Measurements from ENCODE around the gene TPO.

Gene TPO

DNA sequence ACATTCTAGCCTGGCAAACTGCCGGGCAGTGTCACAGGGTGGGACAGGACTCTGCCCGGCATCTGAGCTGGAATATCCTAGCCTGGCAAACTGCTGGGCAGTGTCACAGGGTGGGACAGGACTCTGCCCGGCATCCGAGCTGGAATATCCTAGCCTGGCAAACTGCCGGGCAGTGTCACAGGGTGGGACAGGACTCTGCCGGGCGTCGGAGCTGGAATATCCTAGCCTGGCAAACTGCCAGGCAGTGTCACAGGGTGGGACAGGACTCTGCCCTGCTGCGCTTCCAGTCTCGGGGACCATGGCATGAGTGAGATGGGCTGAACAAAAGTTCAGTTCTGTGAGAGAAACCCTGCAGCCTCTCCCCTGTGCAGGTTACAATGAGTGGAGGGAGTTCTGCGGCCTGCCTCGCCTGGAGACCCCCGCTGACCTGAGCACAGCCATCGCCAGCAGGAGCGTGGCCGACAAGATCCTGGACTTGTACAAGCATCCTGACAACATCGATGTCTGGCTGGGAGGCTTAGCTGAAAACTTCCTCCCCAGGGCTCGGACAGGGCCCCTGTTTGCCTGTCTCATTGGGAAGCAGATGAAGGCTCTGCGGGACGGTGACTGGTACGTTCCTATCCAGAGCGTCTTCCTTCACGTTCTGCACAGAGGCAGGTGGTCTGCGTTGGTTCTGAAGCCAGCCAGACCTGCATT, 80.3 kb downstream of the TPO start:
- TF ChIP-seq, protein P1, sequence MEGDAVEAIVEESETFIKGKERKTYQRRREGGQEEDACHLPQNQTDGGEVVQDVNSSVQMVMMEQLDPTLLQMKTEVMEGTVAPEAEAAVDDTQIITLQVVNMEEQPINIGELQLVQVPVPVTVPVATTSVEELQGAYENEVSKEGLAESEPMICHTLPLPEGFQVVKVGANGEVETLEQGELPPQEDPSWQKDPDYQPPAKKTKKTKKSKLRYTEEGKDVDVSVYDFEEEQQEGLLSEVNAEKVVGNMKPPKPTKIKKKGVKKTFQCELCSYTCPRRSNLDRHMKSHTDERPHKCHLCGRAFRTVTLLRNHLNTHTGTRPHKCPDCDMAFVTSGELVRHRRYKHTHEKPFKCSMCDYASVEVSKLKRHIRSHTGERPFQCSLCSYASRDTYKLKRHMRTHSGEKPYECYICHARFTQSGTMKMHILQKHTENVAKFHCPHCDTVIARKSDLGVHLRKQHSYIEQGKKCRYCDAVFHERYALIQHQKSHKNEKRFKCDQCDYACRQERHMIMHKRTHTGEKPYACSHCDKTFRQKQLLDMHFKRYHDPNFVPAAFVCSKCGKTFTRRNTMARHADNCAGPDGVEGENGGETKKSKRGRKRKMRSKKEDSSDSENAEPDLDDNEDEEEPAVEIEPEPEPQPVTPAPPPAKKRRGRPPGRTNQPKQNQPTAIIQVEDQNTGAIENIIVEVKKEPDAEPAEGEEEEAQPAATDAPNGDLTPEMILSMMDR (IDR thresholded peaks at IDR 0.05): no peak
- Histone ChIP-seq H3K27me3 (peaks cover 0 to 18% of the 10 kb centered on the region in 2 donors), H3K4me3 (no peak overlapping the region), H3K9me3 (no peaks in the 10 kb centered on the region), H3K4me1 (no peaks in the 10 kb centered on the region), H3K36me3 (no peaks in the 10 kb centered on the region), H3K27ac (no peak overlapping the region)
- DNase-seq: peak in 1 of 2 donors; percentile 51
- intact Hi-C loops (cut with DNase I; ENCODE audit: low total_unique reads): no loop called here

DNA sequence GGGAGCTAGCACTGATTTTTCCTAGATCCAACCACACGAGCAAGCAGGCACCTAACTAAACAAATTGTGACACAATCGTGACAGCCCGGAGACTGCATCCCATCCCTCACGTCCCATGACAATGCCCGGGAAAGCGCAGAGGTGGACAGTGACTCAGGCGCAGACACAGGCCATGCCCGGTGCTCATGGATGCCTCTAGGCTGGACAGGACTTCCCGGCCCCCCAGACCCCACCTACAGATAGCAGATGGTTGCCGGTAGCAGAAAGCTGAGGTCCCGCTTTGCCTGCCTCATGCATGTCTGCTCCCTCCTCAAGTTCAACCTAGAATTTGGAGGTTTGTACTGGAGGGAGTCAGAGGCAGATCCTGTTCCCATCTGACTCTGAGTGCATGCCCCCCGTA, 81.0 kb downstream of the TPO start:
- peak in 1 of 2 donors; percentile 42 for DNase-seq
- no peaks in the 10 kb centered on the region for H3K4me1 ChIP-seq
- TF ChIP-seq, protein P1 (IDR thresholded peaks at IDR 0.05): no peak
- no peaks in the 10 kb centered on the region for H3K36me3 ChIP-seq
- intact Hi-C loops (cut with DNase I; ENCODE audit: low total_unique reads): no loop called here
- no peak overlapping the region for H3K27ac ChIP-seq
- no peaks in the 10 kb centered on the region for H3K9me3 ChIP-seq
- peaks cover 0 to 18% of the 10 kb centered on the region in 2 donors for H3K27me3 ChIP-seq
- H3K4me3 ChIP-seq: no peak overlapping the region

DNA sequence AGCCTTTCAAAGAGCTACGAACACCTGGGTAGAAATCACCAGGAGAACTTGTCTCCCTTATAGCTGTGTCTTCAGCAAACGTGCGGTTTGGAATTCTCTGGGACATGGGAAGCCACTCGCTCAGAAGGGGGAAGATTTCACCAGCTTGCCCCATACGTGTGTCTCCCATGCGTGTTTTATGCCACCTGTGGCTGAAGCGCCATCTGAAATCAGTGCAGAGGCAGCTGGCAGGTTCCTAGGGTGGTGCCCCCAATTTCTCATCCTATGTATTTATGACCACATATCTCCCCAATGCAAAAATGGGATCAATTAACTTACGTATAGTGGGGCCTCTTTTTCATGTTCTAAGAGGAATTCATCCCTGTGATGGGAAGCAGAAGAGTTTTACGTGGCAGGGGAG, 81.6 kb downstream of the TPO start:
- Histone ChIP-seq H3K27ac (no peak overlapping the region), H3K36me3 (no peaks in the 10 kb centered on the region), H3K4me3 (no peak overlapping the region), H3K9me3 (no peaks in the 10 kb centered on the region), H3K27me3 (peaks cover 0 to 18% of the 10 kb centered on the region in 2 donors), H3K4me1 (no peaks in the 10 kb centered on the region)
- intact Hi-C loops (cut with DNase I; ENCODE audit: low total_unique reads): no loop called here
- peak in 1 of 2 donors; percentile 27 for DNase-seq
- TF ChIP-seq, protein P1 (IDR thresholded peaks at IDR 0.05): no peak

DNA sequence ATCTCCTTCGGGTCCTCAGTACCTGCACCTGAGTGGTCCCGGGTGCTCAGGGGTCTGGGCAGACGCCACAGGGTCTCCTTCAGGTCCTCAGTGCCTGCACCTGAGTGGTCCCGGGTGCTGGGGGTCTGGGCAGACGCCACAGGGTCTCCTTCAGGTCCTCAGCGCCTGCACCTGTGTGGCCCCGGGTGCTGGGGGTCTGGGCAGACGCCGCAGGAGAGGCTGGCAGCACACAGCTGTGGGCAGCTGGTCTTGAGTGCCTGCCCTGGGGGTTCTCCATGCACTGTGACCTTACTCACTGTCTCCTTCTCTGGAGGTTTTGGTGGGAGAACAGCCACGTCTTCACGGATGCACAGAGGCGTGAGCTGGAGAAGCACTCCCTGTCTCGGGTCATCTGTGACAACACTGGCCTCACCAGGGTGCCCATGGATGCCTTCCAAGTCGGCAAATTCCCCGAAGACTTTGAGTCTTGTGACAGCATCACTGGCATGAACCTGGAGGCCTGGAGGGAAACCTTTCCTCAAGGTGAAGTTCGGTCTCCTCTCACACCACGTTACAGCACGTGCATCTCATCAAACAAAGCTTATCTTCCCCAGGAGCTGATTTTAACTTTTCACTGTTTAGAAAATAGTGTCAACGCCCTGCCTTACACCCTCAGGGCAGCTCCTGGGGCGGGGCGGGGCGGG, 82.6 kb downstream of the TPO start:
- peaks cover 0 to 18% of the 10 kb centered on the region in 2 donors for H3K27me3 ChIP-seq
- no peak overlapping the region for H3K4me3 ChIP-seq
- DNase-seq: peak in 1 of 2 donors; percentile 45
- no peak overlapping the region for H3K27ac ChIP-seq
- H3K36me3 ChIP-seq: no peaks in the 10 kb centered on the region
- intact Hi-C loops (cut with DNase I; ENCODE audit: low total_unique reads): no loop called here
- H3K4me1 ChIP-seq: no peaks in the 10 kb centered on the region
- TF ChIP-seq, protein P1 (IDR thresholded peaks at IDR 0.05): no peak
- H3K9me3 ChIP-seq: no peaks in the 10 kb centered on the region

DNA sequence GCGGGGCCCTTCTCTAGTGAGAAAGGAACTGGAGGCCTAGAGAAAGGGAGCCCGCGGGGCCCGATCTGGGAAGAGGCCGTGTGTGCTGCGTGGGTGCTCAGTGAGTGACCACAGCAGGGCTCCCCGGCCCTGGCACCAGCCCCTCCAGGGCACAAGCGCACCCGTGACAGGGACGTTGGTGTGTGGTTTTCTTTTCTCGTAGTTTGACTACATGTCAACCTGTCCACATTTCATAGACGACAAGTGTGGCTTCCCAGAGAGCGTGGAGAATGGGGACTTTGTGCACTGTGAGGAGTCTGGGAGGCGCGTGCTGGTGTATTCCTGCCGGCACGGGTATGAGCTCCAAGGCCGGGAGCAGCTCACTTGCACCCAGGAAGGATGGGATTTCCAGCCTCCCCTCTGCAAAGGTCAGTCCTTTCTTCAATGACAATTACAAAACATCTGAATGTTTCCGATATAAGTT, 83.1 kb downstream of the TPO start:
- H3K27me3 ChIP-seq: peaks cover 0 to 18% of the 10 kb centered on the region in 2 donors
- H3K36me3 ChIP-seq: no peaks in the 10 kb centered on the region
- intact Hi-C loops (cut with DNase I; ENCODE audit: low total_unique reads): no loop called here
- no peaks in the 10 kb centered on the region for H3K4me1 ChIP-seq
- DNase-seq: peak in 1 of 2 donors; percentile 38
- TF ChIP-seq, protein P1 (IDR thresholded peaks at IDR 0.05): no peak
- no peak overlapping the region for H3K4me3 ChIP-seq
- H3K9me3 ChIP-seq: no peaks in the 10 kb centered on the region
- no peak overlapping the region for H3K27ac ChIP-seq
